Liver (tissue), 9 donors: ENCODE measurements around the gene TTC39A. TPM values are rescaled to one million over a fixed set of nuclear protein-coding genes. Genes with fewer than 3 reads are reported as not detected.

ENCODE experiments used
- DNase-seq: peaks from one replicate; pipeline ENCODE4 v3.0.0-alpha.2; 2017; ENCODE audit warnings: low spot score
- H3K27ac ChIP-seq, 2 donors: one replicate each; pipeline ENCODE4 v1.7.0; 2013; ENCODE audit warnings: inconsistent platforms in 2 of 2, low read length in 2 of 2, control low read depth in 1 of 2, low read depth in 1 of 2, mild to moderate bottlenecking in 1 of 2
- H3K27me3 ChIP-seq, 4 donors: one replicate each; pipeline versions ENCODE4 v1.6.1 to v1.7.0; 2013; ENCODE audit warnings: low read length in 3 of 4, inconsistent platforms in 1 of 4, mild to moderate bottlenecking in 1 of 4, moderate library complexity in 1 of 4; ENCODE audit not compliant: control insufficient read depth in 4 of 4, insufficient read depth in 4 of 4
- H3K36me3 ChIP-seq, 4 donors: one replicate each; pipeline versions ENCODE4 v1.6.1 to v1.7.0; 2013; ENCODE audit warnings: low read length in 3 of 4, mild to moderate bottlenecking in 3 of 4, low read depth in 1 of 4, moderate library complexity in 1 of 4; ENCODE audit not compliant: control insufficient read depth in 4 of 4, insufficient read depth in 3 of 4
- H3K4me1 ChIP-seq, 4 donors: one replicate each; pipeline versions ENCODE4 v1.6.1 to v1.7.0; 2013; ENCODE audit warnings: low read length in 3 of 4, mild to moderate bottlenecking in 3 of 4, moderate library complexity in 1 of 4; ENCODE audit not compliant: control insufficient read depth in 4 of 4, insufficient read depth in 4 of 4
- H3K4me3 ChIP-seq, 3 donors: one replicate each; pipeline versions ENCODE4 v1.6.1 to v1.7.0; 2013; ENCODE audit warnings: low read length in 3 of 3, control low read depth in 1 of 3, low read depth in 1 of 3, mild to moderate bottlenecking in 1 of 3
- H3K9ac ChIP-seq, 2 donors: one replicate each; pipeline ENCODE4 v1.7.0; 2013; ENCODE audit warnings: low read length in 2 of 2, mild to moderate bottlenecking in 2 of 2, moderate library complexity in 2 of 2, control low read depth in 1 of 2, low read depth in 1 of 2
- H3K9me3 ChIP-seq, 4 donors: one replicate each; pipeline versions ENCODE4 v1.6.1 to v1.7.0; 2013; ENCODE audit warnings: low read length in 3 of 4; ENCODE audit not compliant: control insufficient read depth in 4 of 4
- EGR1 ChIP-seq, 2 donors: IDR thresholded peaks; 2 replicates each; pipeline ENCODE4 v1.6.1; 2016 to 2018; ENCODE audit warnings: antibody characterized with exemption in 2 of 2, low read depth in 2 of 2
- FOXA2 ChIP-seq: IDR thresholded peaks from 2 replicates; pipeline ENCODE4 v1.6.1; 2016; ENCODE audit warnings: antibody characterized with exemption
- GABPA ChIP-seq, 2 donors: IDR thresholded peaks in 1 of 2; conservative IDR thresholded peaks in 1 of 2; 2 replicates each; pipeline ENCODE4 v1.6.1; 2016; ENCODE audit warnings: antibody characterized with exemption in 2 of 2, mild to moderate bottlenecking in 1 of 2, moderate library complexity in 1 of 2
- HNF4A ChIP-seq, 2 donors: conservative IDR thresholded peaks; 2 replicates each; pipeline ENCODE4 v1.6.1; 2016; ENCODE audit warnings: antibody characterized with exemption in 2 of 2, mild to moderate bottlenecking in 2 of 2
- HNF4G ChIP-seq: IDR thresholded peaks from 2 replicates; pipeline ENCODE4 v1.6.1; 2016; ENCODE audit warnings: antibody characterized with exemption
- NR2F2 ChIP-seq: IDR thresholded peaks from 2 replicates; pipeline ENCODE4 v1.6.1; 2016; ENCODE audit warnings: antibody characterized with exemption
- RAD21 ChIP-seq, 2 donors: IDR thresholded peaks; 2 replicates each; pipeline ENCODE4 v1.6.1; 2016; ENCODE audit warnings: antibody characterized with exemption in 2 of 2, mild to moderate bottlenecking in 2 of 2
- RXRA ChIP-seq, 2 donors: IDR thresholded peaks; 2 replicates each; pipeline ENCODE4 v1.6.1; 2017 to 2018; ENCODE audit warnings: antibody characterized with exemption in 2 of 2, mild to moderate bottlenecking in 1 of 2
- SP1 ChIP-seq: IDR thresholded peaks from 2 replicates; pipeline ENCODE4 v1.6.1; 2018; ENCODE audit warnings: antibody characterized with exemption, mild to moderate bottlenecking
- TAF1 ChIP-seq: conservative IDR thresholded peaks from 2 replicates; pipeline ENCODE4 v1.6.1; 2016; ENCODE audit warnings: antibody characterized with exemption, mild to moderate bottlenecking
- YY1 ChIP-seq: IDR thresholded peaks from 2 replicates; pipeline ENCODE4 v1.6.1; 2016; ENCODE audit warnings: antibody characterized with exemption, mild to moderate bottlenecking
- WGBS: extraction: QIAGEN DNeasy Blood & Tissue Kit; methylation state at CpG from one replicate; pipeline ENCODE4 v1.1.7; 2013; 5-methylcytosine and 5-hydroxymethylcytosine counted together
- polyA plus RNA-seq, 2 donors: library from polyadenylated mRNA; stranded (reverse) in 1 of 2; unstranded in 1 of 2; fragments of 200-250 nt in 1 of 2; fragments of >200 nt in 1 of 2; fragmentation: Nextera tagmentation in 1 of 2; extraction: Ambion mirVana in 1 of 2; gene quantifications; one replicate each; pipeline versions ENCODE4 v1.2.1 to v1.2.3, GENCODE V29; 2013 to 2015
- total RNA-seq, 2 donors: library from RNA; depleted of rRNA; stranded (reverse); fragments of >200 nt; gene quantifications; one replicate each; pipeline ENCODE4 v1.2.3, GENCODE V29; 2014
- TF ChIP-seq, protein P1 (sequence below): IDR thresholded peaks from 2 replicates; pipeline ENCODE4 v1.6.1; 2016; ENCODE audit warnings: antibody characterized with exemption
- TF ChIP-seq, protein P2 (sequence below): fragments of 150-350 bp; IDR thresholded peaks from 2 replicates; pipeline ENCODE4 v1.5.1; 2017; ENCODE audit warnings: improper control_type of control experiment, low read depth, low read length; ENCODE audit not compliant: missing input control
- TF ChIP-seq, protein P3 (sequence below): IDR thresholded peaks from 2 replicates; pipeline ENCODE4 v1.6.1; 2016; ENCODE audit warnings: antibody characterized with exemption, mild to moderate bottlenecking
- TF ChIP-seq, protein P4 (sequence below): IDR thresholded peaks from 2 replicates; pipeline ENCODE4 v1.6.1; 2016; ENCODE audit warnings: antibody characterized with exemption
- donor health status: healthy.
- donor health status: healthy.
- donor health status: healthy.
- donor health status: healthy.
- donor health status: healthy.

TTC39A gene
- total and polyA plus RNA-seq, 4 donors: 0.32 to 1.9 (median 1.4) TPM

DNA sequence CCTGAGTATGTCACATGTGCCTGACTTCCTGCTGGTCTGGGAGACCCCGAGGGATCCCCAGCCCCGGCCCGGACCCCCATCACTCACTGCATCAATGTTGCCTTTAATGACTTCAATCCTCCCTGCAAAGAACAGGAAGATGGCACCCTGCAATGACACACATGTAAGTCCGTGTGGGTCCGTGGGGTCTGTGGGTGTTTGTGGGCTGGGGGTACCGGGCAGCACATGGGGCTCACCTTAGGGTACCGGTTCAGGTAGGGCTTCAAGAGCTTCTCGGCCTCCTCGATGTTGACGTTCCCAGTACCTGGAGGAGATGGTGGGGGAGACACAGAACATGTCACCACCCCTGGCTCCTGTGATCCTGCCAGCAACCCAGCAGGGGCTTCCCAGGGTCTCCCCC lies 28.1 kb downstream of the TTC39A start:
- Histone ChIP-seq H3K36me3 (no peaks in the 10 kb centered on the region), H3K4me3 (no peak overlapping the region), H3K27ac (no peak overlapping the region), H3K9me3 (no peaks in the 10 kb centered on the region), H3K27me3 (no peaks in the 10 kb centered on the region), H3K4me1 (peaks cover 7 to 19% (median 11%) of the 10 kb centered on the region in 4 donors), H3K9ac (no peak overlapping the region)
- no peak for TF ChIP-seq SP1
- TF ChIP-seq, protein P1, sequence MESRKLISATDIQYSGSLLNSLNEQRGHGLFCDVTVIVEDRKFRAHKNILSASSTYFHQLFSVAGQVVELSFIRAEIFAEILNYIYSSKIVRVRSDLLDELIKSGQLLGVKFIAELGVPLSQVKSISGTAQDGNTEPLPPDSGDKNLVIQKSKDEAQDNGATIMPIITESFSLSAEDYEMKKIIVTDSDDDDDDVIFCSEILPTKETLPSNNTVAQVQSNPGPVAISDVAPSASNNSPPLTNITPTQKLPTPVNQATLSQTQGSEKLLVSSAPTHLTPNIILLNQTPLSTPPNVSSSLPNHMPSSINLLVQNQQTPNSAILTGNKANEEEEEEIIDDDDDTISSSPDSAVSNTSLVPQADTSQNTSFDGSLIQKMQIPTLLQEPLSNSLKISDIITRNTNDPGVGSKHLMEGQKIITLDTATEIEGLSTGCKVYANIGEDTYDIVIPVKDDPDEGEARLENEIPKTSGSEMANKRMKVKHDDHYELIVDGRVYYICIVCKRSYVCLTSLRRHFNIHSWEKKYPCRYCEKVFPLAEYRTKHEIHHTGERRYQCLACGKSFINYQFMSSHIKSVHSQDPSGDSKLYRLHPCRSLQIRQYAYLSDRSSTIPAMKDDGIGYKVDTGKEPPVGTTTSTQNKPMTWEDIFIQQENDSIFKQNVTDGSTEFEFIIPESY: no peak
- no peak for TF ChIP-seq HNF4A (conservative IDR thresholded peaks at IDR 0.05)
- TF ChIP-seq EGR1 (IDR thresholded peaks at IDR 0.05; ENCODE audit: low read depth in 2 of 2): no peak
- TF ChIP-seq TAF1: no peak
- no peak for TF ChIP-seq RXRA (IDR thresholded peaks at IDR 0.05)
- TF ChIP-seq FOXA2: no peak
- no peak for TF ChIP-seq NR2F2
- TF ChIP-seq, protein P2, sequence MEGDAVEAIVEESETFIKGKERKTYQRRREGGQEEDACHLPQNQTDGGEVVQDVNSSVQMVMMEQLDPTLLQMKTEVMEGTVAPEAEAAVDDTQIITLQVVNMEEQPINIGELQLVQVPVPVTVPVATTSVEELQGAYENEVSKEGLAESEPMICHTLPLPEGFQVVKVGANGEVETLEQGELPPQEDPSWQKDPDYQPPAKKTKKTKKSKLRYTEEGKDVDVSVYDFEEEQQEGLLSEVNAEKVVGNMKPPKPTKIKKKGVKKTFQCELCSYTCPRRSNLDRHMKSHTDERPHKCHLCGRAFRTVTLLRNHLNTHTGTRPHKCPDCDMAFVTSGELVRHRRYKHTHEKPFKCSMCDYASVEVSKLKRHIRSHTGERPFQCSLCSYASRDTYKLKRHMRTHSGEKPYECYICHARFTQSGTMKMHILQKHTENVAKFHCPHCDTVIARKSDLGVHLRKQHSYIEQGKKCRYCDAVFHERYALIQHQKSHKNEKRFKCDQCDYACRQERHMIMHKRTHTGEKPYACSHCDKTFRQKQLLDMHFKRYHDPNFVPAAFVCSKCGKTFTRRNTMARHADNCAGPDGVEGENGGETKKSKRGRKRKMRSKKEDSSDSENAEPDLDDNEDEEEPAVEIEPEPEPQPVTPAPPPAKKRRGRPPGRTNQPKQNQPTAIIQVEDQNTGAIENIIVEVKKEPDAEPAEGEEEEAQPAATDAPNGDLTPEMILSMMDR: no peak
- TF ChIP-seq, protein P3, sequence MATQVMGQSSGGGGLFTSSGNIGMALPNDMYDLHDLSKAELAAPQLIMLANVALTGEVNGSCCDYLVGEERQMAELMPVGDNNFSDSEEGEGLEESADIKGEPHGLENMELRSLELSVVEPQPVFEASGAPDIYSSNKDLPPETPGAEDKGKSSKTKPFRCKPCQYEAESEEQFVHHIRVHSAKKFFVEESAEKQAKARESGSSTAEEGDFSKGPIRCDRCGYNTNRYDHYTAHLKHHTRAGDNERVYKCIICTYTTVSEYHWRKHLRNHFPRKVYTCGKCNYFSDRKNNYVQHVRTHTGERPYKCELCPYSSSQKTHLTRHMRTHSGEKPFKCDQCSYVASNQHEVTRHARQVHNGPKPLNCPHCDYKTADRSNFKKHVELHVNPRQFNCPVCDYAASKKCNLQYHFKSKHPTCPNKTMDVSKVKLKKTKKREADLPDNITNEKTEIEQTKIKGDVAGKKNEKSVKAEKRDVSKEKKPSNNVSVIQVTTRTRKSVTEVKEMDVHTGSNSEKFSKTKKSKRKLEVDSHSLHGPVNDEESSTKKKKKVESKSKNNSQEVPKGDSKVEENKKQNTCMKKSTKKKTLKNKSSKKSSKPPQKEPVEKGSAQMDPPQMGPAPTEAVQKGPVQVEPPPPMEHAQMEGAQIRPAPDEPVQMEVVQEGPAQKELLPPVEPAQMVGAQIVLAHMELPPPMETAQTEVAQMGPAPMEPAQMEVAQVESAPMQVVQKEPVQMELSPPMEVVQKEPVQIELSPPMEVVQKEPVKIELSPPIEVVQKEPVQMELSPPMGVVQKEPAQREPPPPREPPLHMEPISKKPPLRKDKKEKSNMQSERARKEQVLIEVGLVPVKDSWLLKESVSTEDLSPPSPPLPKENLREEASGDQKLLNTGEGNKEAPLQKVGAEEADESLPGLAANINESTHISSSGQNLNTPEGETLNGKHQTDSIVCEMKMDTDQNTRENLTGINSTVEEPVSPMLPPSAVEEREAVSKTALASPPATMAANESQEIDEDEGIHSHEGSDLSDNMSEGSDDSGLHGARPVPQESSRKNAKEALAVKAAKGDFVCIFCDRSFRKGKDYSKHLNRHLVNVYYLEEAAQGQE: no peak
- WGBS: 91% methylated on average over 10 of the region's 10 CpGs
- no peak for DNase-seq

DNA sequence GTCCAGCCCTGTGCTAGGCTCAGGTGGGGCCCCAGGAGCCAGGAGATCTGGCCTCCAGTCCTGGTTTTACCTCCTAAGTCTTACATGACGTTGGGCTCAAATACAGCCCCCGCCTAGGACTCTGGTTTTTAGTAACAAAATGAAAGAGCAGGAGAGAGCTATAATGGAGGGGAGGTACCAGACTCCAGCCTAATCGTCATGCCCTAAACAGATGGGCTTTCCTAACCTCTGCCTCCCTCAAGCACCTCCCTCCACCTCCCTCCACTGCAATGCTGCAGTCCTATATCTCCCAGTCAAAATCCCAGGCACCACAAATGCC lies 28.6 kb downstream of the TTC39A start:
- Histone ChIP-seq H3K9me3 (no peaks in the 10 kb centered on the region), H3K27me3 (no peaks in the 10 kb centered on the region), H3K4me1 (peaks cover 7 to 24% (median 12%) of the 10 kb centered on the region in 4 donors), H3K27ac (no peak overlapping the region), H3K9ac (no peak overlapping the region), H3K36me3 (no peaks in the 10 kb centered on the region), H3K4me3 (no peak overlapping the region)
- no peak for DNase-seq
- no peak for TF ChIP-seq FOXA2
- TF ChIP-seq RAD21 (IDR thresholded peaks at IDR 0.05): no peak
- no peak for TF ChIP-seq NR2F2
- TF ChIP-seq RXRA (IDR thresholded peaks at IDR 0.05): no peak
- TF ChIP-seq TAF1: no peak
- TF ChIP-seq, protein P1: no peak
- TF ChIP-seq, protein P4, sequence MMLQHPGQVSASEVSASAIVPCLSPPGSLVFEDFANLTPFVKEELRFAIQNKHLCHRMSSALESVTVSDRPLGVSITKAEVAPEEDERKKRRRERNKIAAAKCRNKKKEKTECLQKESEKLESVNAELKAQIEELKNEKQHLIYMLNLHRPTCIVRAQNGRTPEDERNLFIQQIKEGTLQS: no peak
- TF ChIP-seq SP1: no peak
- no peak for TF ChIP-seq YY1
- TF ChIP-seq, protein P2: no peak
- no peak for TF ChIP-seq HNF4G
- TF ChIP-seq GABPA (IDR thresholded peaks at IDR 0.05 in 1 of 2, conservative IDR thresholded peaks at IDR 0.05 in 1 of 2): no peak
- TF ChIP-seq, protein P3: no peak
- 84% methylated on average over 3 of the region's 3 CpGs for WGBS
